HFF-Myc (cell line): ENCODE data around the gene RREB1.
"Not testable (repeated sequence)": the region's sequence is repeated elsewhere in the genome, so short reads cannot be mapped to it uniquely, and the experiment has no call there.

Experiments used
- DNase-seq: peaks from one replicate; pipeline ENCODE4 v3.0.0-alpha.2; 2011; ENCODE audit warnings: low read depth; ENCODE audit errors: extremely low read depth
- H3K4me3 ChIP-seq: replicated peaks from 2 replicates; pipeline ENCODE4 v1.5.1; 2011; ENCODE audit warnings: low read depth, mild to moderate bottlenecking, control low read depth, low read length
- CTCF ChIP-seq: IDR thresholded peaks from 2 replicates; pipeline ENCODE4 v1.5.1; 2012; ENCODE audit warnings: mild to moderate bottlenecking, low read depth, low read length, control low read depth; ENCODE audit errors: missing control alignments

RREB1 gene

GRCh38 chr6:7273709-7274108 lies 165.9 kb downstream of the RREB1 start:
- DNase-seq: no peak
- no peak for TF ChIP-seq CTCF
- H3K4me3 ChIP-seq: no peak overlapping the region

- not testable (repeated sequence) for H3K4me3 ChIP-seq, DNase-seq
Measured at GRCh38 chr6:7274525-7274924, 166.8 kb downstream of the RREB1 start.

GRCh38 chr6:7276199-7276524 lies 168.4 kb downstream of the RREB1 start:
- no peak for DNase-seq
- H3K4me3 ChIP-seq: no peak overlapping the region
- TF ChIP-seq CTCF: no peak

GRCh38 chr6:7282097-7282906 lies 174.5 kb downstream of the RREB1 start:
- no peak for DNase-seq
- TF ChIP-seq CTCF: no peak
- no peak overlapping the region for H3K4me3 ChIP-seq

- H3K4me3 ChIP-seq: no peak overlapping the region
- no peak for TF ChIP-seq CTCF
- no peak for DNase-seq
Measured at GRCh38 chr6:7283676-7284075, 175.9 kb downstream of the RREB1 start.

GRCh38 chr6:7285416-7285815 lies 177.7 kb downstream of the RREB1 start:
- H3K4me3 ChIP-seq: no peak overlapping the region
- no peak for DNase-seq
- TF ChIP-seq CTCF: no peak

- no peak overlapping the region for H3K4me3 ChIP-seq
- DNase-seq: no peak
- TF ChIP-seq CTCF: no peak
Measured at GRCh38 chr6:7290079-7290478, 182.3 kb downstream of the RREB1 start.
